Stimulated activated CD4-positive, alpha-beta T cell treated with anti-CD3 and anti-CD28 coated beads, Interleukin-2, amount 100 ng/mL, for 4 hours (primary cell): ENCODE results near the gene YBEY.

ENCODE experiments used
- DNase-seq: peaks from one replicate; pipeline ENCODE4 v3.0.0-alpha.2; 2020; ENCODE audit warnings: low read depth

Gene YBEY

DNA sequence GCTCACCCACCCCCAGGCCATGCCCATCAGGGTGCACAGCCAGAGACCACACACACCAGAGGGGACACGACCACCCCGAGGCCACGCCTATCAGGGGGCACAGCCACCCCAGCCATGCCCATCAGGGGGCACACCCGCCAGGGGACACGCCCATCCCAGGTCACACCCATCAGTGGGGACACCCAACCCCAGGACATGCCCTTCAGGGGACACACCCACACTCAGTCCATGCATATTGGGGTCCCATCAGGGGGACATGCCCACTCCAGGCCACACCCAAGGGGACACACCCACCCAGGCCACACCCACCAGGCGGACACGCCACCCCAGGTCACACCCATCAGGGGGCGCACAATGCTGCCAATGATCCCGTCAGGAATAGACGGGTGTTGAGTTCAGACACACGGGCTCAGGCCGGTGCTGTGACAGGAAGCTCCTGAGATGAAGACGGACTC lies 21.4 kb upstream of the YBEY start:
- DNase-seq = no peak

DNA sequence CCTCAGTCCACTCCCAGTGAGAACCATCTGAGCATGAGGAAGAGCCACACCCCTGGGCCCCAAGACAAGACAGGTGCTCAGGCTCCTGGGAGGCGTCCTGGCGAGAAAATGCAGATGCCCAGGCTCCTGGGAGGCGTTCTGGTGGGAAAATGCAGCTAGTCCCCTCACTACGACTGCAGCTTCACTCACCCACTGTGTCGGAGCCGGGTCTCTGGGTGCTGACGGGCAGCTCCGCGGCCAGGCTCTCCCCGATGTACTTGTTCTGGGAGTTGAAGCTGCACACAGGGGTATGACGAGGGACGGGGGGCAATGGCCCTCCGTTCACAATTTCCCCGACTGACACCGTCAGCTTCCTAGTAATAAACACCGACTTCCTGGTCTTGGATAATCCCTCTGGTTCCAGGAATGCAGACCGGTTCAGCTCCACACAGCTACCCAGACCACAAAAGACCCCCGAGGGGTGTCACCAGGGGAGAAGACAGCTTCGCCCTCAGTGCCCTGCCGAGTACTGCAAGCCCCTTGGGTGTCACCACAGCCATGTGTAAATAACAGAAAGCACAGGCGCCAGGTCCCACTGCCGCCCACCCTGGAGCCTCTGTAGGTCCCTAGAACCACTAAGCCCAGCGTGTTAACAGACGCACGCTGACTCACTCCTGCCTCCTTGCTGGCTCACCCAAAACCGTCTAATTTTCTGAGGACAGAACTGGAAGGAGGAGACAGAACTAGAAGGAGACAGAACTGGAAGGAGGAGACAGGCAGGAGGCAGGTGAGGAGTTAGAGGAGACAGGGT lies 20.2 kb upstream of the YBEY start:
- DNase-seq = no peak

DNA sequence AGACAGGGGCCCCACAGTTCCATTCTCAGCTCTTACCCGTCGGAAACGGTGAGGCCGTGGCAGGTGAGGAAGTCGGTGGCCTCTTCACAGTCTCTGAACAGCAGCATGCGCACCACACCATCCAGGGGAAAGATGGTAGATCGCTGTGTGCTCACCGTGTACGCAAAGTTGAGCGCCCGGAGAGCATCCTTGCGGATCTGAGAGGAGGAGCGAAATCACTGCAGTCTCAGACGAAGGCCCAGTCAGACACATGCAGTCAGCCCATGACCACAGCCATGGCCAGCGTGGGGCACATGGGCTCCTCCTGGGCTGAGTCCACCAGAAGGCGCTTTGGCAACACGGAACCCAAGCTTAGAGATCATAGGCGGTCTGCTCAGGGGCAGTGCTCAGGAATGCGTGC lies 19.2 kb upstream of the YBEY start:
- no peak for DNase-seq

DNA sequence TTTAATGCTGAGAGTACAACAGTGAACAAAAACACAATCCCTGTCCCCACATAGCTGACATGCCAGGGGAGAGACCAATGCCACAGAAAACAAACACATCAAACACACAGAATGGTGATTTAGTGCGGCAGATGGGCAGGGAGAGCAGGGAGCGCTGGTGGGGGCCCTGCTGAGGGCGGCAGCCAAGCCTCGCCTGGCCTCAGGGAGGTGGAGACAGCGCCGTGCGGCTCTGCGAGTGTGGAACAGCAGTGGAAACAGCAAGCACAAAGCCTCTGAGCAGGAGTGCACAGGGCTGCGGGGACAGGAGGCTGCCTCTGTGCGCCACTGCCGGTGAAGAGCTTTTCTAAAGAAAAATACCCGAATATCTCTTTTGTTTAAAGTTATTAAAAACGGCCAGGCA lies 17.8 kb upstream of the YBEY start:
- no peak for DNase-seq

DNA sequence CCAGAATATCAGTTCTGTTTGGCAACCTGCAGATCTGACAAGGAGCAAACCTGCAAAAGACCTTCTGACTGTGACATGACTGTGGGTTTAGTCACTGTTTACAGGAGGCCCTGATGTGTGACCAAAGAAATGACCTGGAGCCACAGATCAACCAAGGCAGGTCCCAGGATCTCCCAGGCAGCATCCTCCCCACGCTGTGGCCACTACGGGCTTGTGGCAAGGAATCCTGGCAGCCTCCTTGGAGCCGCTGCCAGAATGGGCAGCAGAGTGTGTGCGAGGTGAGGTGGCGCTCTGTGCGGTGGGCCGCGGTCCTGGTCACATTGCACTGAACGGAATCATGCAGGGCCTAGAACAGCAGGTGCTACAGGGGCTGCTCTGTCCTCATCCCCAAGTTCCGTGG lies 16.7 kb upstream of the YBEY start:
- DNase-seq = no peak

DNA sequence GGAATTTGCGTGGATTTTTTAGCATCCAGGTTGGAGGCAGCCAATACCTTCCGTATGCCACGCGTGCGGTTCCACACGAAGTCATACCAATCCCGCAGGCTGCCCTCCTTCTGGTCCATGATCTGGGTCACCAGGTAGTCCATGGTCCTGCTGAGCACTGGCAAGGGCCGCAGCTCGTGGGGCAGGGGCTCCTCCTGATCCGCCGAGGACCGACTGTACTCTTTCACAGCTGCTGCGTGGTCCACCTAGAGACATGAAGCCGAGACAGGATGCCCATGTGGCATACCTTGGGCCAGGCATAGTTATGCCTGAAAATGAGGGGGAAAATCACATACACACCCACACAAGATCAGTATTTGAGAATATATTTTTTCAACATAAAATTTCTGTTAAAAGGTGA lies 12.8 kb upstream of the YBEY start:
- DNase-seq = no peak

DNA sequence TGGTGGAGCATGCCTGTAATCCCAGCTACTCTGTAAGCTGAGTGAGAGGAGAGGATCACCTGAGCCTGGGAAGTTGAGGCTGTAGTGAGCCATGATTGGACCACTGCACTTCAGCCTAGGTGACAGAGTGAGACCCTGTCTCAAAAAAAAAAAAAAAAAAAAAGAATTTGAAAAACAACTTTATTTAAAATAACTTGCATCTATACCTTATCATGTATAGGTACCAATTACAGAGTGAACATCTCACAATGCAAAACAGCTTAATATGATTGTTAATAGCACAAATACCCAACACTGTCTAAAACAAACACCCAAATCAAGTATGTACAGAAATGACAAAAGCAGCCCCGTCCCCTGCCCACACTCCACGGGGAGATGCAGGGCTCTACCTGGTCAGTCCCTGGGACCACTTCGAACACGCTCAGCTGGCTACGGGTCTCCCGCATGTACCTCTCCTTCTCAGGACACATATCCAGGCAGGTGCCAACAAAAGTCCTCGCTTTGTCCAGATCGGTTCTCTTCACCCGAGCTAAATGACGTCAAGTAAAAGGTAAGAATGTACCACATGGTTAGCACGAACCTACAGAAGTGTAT lies 11.2 kb upstream of the YBEY start:
- no peak for DNase-seq

DNA sequence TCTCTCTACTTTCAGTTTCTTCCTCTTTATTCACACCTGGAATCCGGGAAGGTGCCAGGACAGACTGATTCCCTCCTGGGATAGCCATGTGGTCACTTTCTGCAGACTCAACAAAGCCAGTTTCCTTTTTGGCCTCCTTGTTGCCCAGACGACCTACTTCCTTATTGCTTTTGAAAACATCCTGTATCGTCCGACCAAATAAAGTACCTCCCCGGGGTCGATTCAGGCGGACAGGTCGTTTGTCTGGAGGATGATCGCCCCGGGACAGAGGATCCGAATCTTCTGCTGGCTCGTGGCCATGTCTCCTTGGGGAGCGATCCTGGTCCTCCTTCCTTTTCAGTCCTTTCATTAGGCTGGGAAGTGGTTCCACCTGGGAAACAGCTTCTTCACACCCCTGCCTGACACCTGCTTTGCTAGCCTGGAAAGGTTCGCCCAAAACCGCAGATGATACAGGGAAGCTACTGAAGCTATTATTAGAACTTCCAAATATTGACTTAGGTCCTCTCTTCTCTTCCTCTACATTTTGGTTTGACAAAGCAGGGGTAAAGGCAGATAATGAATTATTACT lies 2.0 kb upstream of the YBEY start:
- DNase-seq = no peak

DNA sequence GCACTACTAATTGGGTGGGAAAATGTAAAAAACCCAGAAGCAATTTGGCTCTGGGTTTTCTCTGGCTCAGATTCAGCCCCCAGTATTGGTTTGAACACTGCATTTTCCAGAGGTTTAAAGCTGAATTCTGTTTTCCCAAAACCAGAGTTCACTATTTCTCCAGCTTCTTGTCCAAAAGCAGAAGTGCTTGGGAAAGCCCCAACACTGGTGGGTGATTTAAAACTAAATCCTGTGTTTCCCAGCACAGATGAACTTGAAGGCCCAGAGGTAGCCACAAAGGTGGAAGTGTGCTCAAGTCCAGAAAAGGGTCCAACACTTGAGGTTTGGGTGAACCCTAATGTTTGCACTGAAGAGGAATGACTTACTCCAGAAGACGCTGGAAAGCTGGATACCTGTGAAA lies 1.4 kb upstream of the YBEY start:
- DNase-seq = no peak

DNA sequence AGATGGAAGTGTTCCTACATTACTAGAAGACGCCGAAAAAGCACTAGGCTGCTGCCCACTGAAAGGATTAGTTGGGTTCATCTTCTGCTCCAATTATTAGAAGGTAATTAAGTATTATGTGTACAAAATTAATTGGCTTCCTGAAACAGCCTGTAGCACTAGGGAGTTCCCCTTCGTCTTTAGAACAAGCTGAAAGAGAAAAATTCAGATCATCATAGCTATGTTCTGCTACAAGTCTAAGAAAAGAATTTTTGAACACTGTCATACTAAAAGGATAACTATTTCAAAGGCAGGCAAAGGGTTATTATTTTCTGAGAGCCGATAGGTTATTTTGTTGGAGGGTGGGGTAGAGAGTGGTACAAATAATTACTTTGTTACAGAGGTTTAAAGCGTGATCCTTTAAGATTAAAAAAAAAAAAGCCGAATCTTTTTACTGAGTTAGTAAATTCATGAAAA lies 908 bp upstream of the YBEY start, which contains the start of gene MCM3AP:
Gene MCM3AP (minus strand): TSS at position 406 of the 456 bp plus-strand sequence. CDS start 325 bp downstream, at position 81.
- DNase-seq = no peak

DNA sequence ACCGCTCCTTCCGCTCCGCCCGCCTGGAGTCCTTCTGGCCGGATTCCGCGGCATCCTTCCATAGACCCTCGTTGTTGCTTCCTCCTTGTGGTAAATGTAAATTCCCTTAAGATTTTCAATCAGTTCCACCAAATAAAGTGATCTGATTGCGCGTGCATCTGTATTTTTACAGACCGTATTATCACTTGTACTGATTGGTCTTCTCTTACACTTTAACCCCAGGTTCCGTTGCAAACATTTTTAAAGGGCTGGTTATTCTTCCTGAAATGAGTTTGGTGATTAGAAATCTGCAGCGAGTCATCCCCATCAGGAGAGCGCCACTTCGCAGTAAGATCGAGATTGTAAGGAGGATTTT lies 483 bp downstream of the YBEY start:
- no peak for DNase-seq

DNA sequence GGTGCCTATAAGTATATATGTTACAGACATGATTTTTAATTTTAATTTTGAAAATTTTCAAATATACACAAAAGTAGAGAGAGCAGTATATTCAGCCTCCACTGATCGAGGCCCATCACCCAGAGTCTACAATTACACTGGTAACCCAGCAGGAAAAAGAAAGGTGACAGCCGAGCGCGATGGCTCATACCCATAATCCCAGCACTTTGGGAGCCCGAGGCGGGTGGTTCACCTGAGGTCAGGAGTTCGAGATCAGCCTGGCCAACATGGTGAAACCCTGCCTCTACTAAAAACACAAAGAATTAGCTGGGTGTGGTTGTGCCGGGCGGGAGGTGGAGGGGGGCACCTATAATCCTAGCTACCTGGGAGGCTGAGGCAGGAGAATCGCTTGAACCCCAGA lies 1.4 kb downstream of the YBEY start:
- DNase-seq = no peak

DNA sequence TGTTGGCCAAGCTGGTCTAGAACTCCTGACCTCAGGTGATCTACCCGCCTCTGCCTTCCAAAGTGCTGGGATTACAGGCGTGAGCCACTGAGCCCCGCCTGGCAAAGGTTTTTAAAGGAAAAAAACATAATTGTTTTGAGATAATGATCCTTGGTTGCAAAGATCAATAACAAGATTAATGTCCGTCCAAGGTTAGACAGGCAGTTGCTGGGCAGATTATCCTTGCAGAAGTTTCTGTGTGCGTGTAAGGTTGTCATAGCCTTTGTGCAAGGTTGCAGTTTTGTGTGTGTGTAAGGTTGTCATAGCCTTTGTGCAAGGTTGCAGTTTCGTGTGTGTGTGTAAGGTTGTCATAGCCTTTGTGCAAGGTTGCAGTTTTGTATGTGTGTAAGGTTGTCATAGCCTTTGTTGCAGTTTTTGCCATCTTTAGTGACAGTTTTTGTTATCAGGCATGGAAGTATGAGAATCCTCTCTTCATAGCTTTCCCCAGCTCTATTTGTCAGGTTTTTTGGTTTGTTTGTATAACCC lies 3.6 kb downstream of the YBEY start:
- DNase-seq = no peak

DNA sequence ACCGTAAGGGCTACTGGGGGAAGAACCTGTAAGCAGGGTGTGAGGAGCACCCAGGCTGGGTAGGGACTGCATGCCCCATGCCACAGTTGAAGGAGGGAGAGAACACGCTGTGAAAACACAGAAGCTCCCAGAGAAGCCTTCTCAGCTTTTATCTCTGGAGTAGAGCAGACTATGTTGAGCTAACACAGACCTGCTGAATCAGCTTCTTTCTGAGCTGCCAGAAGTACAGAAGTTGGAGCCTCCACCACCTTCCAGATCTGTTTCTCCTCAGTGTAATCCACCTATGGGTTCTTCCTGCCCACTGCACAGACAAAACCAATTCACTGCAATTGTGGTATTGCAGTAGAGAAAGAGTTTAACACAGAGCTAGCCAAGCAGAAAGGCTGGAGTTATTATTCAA lies 5.4 kb downstream of the YBEY start:
- no peak for DNase-seq

DNA sequence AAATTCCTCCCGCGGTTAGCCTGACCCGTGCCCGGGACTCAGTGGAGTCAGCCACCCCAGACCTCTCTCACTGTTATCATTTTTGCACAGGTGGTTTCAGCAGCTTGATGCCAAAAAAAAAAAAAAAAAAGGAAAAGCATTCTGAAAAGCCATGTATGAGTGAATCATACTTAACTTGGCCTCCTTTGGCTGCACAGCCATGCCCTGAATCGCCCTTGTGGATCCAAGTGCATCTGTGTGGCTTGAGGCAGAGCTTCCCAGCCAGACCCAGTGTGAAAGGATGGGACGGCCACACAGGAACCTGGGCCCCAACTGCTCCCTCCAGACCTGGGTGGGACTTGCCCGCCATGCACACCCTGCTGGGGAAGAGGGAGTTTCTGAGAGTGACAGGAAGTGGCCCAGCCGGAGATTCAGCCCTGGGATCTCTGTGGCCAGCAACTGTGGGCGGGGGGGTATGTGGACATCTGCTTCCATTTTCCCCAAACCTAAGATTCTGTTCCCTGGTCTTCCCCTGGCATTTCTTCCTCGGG lies 8.6 kb downstream of the YBEY start:
- DNase-seq = no peak

DNA sequence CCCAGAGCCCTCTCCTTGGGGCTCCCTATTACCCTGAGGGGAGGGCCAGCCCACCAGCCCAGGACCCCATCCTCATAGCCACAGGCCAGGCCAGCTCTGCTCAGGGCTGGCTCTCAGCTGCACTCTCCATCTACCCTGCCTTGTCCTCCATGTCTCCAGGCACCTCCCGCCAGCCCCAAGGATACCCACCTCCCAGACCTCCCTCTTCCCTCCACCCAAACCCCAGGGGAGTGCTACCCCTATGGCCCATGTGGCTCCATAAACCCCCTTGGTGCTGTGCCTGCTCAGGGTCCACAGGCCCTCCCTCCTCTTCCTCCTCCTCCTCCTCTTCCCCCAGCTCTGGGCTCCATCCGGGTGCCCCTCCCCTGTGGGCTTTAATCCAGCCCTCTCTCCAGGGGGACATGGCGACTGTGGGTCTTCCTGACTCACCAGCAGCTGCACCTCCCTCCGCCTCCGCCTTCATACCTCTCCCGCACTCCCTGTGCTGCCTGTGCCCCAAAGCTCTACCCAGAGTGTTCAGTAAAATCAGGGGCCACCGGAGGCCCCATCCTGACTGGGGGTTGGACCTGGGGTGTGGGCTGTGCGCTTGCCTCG lies 9.1 kb downstream of the YBEY start:
- DNase-seq = no peak

DNA sequence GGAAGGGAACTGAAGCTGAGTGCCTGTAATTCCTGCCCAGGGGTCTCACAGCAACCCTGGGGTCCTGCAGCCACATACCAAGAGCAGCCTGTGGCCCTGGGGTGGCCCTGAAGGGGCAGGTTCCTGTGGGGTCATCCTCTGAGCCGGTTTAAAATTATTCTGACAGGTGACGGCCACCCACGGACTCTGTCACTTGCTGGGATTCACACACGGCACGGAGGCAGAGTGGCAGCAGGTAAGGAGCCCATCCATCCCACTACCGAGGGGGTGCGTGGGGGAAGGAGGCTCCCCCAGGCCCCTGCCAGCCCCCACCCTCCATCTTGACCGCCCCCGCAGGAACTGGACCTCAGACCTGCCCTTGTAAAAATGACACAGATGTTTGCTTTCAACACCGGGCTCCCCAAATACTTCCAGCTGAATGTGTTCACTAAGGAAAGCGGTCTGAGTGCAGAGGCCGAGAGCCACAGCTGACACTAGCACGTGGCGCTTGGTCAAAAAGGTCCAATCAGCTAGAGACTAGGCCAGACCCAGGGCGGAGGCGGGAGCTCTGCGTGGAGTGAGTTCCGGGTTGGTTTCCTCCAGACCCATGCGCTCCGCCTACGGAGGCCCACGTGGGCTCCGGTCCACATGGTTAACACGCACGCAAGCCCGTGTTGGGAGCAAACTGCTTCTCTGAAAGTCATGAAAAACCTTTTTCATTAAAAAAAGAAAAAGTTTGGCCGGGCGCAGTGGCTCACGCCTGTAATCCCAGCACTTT lies 10.0 kb downstream of the YBEY start:
- DNase-seq = peak; percentile 50

DNA sequence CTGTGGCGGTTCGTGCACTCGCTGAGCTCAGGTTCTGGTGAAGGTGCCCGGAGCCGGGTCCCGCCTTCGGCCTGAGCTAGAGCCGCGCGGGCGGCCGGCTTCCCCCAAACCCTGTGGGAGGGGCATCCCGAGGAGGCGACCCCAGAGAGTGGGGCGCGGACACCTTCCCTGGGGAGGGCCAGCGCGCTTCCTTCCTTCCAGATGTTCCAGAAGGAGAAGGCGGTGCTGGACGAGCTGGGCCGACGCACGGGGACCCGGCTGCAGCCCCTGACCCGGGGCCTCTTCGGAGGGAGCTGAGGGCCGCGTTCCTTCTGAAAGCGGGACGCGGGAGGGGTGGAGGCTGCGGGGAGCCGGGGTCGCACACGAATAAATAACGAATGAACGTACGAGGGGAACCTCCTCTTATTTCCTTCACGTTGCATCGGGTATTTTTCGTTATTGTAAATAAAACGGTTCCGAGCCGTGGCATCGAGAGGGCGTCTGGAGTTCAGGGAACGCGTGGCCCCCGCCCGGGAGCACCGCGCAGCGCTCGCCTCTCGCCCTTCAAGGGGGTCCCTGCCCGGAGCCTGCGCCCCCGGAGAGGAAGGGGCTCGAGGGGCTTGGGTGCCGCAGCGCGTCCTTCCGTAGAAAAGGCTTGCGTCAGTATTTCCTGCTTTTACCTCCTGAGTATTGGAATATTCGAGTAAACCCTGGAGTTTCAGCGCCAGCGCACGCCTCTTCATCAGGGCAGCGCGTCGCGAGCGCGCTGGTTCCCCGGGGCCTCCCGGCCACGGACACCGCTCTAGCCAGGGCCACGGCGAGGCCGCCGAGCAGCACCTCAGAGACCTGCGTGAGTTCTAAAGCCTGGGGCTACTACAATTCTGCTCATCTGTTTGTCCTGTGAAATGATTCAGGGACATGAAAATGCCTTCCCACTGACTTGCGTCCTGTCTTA lies 11.5 kb downstream of the YBEY start:
- no peak for DNase-seq

DNA sequence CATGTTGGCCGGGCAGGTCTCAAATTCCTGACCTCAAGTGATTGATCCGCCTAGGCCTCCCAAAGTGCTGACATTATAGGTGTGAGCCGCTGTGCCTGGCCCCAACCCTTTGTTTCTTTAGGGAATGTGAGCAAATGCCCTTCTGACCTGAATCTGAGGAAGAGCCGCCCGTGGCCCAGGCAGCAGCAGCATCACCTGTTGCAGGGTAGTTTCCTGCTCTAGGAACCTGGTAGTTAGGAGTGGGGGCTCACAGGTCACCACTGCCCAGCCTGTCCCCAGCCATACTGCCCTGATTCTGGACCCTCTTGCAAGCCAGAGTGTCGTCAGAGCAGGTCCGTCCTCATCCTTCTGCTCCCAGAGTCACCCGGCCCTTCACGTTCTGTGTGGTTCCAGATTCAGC lies 13.0 kb downstream of the YBEY start:
- DNase-seq = no peak

DNA sequence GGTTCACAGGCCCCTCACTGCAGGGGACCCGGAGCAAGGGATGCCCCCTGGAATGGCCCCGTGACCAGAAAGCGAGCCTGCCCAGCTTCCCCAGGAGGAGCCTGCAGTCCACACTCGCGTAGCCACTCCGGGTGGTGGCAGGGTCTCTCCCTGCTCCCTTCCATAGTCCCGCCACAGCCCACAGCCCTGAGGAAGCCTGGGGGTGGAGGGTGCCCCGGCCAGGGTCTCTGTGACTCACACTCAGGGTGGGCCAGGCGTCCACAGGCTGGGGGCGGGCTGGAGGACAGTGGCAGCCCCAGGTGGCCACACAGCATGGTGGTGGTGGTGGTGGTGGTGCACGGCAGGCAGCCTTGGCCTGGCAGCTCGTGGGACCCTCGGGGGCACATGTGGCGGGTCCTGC lies 15.6 kb downstream of the YBEY start:
- DNase-seq = no peak

DNA sequence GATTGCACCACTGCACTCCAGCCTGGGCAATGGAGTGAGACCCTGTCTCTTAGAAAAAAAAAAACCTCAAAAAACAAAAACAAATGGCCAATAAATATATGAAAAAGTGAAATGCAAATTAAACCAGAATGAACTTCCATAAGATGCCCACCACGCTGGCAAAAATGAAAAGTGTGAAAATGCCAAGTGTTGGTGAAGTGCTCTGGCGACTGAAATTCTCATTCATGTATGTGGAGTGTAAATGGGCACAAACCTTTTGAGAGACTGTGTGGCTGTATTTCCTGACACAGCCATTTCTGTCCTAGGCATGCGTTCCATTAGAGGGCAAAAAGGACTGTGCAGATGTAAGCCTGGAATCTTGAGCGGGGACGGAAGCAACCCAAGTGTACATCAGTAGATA lies 18.3 kb downstream of the YBEY start:
- DNase-seq = no peak
